GM19324 (cell line): ENCODE measurements around the gene FXN.
"Not testable (repeated sequence)": the region's sequence is repeated elsewhere in the genome, so short reads cannot be mapped to it uniquely, and the experiment has no call there.

ENCODE experiments used
- ATAC-seq: cut with Tn5 transposase; IDR thresholded peaks from one replicate; pipeline ENCODE4 v1.9.1; 2021; ENCODE audit warnings: mild to moderate bottlenecking, moderate library complexity; ENCODE audit not compliant: unreplicated experiment, low FRiP score

The FXN gene

GRCh38 chr9:69094361-69095135, 59.0 kb downstream of the FXN start:
- not testable (repeated sequence) for ATAC-seq

- no peak for ATAC-seq
Measured at GRCh38 chr9:69097064-69097463, 61.5 kb downstream of the FXN start.

- ATAC-seq, result no peak
Measured at GRCh38 chr9:69097923-69098593, 62.5 kb downstream of the FXN start.

- not testable (repeated sequence) for ATAC-seq
Measured at GRCh38 chr9:69103348-69103996, 67.9 kb downstream of the FXN start.

GRCh38 chr9:69104830-69105527, 69.4 kb downstream of the FXN start:
- no peak for ATAC-seq

GRCh38 chr9:69107771-69108170, 72.2 kb downstream of the FXN start:
- ATAC-seq, result no peak

- ATAC-seq, result not testable (repeated sequence)
Measured at GRCh38 chr9:69108706-69109105, 73.2 kb downstream of the FXN start.

GRCh38 chr9:69109152-69109551, 73.6 kb downstream of the FXN start:
- ATAC-seq, result no peak

- not testable (repeated sequence) for ATAC-seq
Measured at GRCh38 chr9:69112646-69113045, 77.1 kb downstream of the FXN start.

- no peak for ATAC-seq
Measured at GRCh38 chr9:69115621-69116020, 80.1 kb downstream of the FXN start.

- no peak for ATAC-seq
Measured at GRCh38 chr9:69118656-69119055, 83.1 kb downstream of the FXN start.

- no peak for ATAC-seq
Measured at GRCh38 chr9:69120380-69121154, 85.0 kb downstream of the FXN start.

- ATAC-seq, result peak; percentile 83
Measured at GRCh38 chr9:69121155-69122081, 85.9 kb downstream of the FXN start.

GRCh38 chr9:69122082-69122548, 86.6 kb downstream of the FXN start:
- peak; percentile 53 for ATAC-seq

- ATAC-seq, result no peak
Measured at GRCh38 chr9:69122549-69123141, 87.1 kb downstream of the FXN start.

- ATAC-seq, result no peak
Measured at GRCh38 chr9:69130456-69131441, 95.2 kb downstream of the FXN start.

GRCh38 chr9:69131682-69132081, 96.1 kb downstream of the FXN start:
- no peak for ATAC-seq
